GM19438 (cell line): ENCODE data around the gene CDADC1.
"Not testable (repeated sequence)": the region's sequence is repeated elsewhere in the genome, so short reads cannot be mapped to it uniquely, and the experiment has no call there.

Experiments
- ATAC-seq: cut with Tn5 transposase; IDR thresholded peaks from one replicate; pipeline ENCODE4 v1.9.1; 2021; ENCODE audit warnings: low read depth; ENCODE audit not compliant: unreplicated experiment

Gene CDADC1

DNA sequence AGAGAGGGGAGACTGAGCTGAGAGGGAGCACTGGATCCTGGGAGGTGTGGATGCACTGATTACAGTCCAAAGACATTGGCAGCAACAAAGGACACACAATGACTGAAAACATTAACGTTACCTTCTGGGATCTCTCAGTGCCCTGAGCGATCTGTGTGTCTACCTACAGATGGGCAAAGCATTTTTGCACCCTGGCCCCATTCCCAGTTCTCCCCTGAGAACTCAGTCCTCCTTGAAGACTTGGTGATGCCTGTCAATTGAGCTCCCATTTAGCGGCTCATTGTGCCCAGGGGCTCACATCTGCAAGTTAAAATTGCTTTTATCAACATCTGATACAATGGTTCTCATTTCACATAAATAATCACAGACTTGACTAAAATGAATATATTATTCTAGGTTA, 62.5 kb downstream of the CDADC1 start:
- ATAC-seq: no peak

DNA sequence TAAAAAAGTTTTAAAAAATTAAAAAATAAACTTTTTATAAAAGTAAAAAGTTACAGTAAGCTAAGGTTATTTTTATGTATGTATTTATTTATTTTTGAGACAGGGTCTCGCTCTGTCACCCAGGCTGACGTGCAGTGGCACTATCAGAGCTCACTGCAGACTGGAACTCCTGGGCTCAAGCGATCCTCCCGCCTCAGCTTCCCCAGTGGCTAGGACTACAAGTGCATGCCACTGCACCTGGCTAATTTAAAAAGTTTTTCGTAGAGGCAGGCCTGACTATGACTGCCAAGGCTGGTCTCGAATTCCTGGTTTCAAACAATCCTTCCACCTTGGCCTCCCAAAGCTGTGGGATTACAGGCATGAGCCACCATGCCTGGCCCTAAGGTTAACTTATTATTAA, 64.1 kb downstream of the CDADC1 start:
- no peak for ATAC-seq

DNA sequence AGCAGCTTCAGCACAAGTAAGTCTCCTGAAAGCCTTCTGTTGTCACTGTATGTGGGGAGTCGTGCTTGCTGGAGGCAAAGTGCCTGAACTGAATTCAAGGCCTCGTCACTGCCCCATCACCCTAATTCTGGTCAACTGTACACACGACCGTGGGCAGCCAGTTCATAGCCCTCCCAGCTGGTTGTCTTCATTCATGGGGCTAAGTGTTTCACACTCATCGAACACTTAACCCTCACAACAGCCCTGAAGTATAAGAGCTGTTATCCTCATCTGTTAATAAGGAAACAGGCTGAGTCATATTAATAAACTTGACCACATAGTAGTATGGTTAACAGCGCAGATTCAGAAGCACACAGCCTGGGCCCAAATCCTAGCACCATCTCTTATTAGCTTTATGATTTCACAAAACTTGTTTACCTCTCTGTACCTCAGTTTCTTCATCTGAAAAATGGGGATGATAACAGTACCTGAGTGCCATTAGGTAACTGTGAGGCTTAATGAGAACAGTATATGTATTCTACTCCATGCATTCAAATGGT, 66.7 kb downstream of the CDADC1 start:
- ATAC-seq: no peak

DNA sequence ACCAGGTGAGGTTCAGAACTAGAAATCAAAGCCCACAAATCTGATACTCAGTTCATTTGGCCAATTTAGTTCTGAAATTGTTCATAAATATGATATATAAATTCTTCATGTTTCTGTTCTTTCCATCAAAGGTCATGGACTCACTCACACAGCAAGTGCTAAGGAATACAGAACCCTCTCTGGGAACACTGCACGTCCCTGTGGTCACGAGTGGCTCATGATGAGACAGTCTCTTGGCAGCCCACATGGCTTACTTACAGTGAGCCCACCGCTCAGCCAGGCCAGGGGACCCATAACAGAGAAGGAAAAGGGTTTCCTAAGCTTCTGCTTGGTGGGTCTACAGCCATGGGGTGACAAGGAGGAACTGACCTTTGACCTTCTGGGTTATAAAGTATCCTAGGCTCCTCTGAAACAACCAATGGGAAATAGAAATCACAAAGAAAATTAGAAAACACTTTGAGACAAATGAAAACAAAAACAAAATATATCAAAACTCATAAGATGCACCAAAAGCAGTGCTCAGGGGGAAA, 67.4 kb downstream of the CDADC1 start:
- ATAC-seq: no peak

DNA sequence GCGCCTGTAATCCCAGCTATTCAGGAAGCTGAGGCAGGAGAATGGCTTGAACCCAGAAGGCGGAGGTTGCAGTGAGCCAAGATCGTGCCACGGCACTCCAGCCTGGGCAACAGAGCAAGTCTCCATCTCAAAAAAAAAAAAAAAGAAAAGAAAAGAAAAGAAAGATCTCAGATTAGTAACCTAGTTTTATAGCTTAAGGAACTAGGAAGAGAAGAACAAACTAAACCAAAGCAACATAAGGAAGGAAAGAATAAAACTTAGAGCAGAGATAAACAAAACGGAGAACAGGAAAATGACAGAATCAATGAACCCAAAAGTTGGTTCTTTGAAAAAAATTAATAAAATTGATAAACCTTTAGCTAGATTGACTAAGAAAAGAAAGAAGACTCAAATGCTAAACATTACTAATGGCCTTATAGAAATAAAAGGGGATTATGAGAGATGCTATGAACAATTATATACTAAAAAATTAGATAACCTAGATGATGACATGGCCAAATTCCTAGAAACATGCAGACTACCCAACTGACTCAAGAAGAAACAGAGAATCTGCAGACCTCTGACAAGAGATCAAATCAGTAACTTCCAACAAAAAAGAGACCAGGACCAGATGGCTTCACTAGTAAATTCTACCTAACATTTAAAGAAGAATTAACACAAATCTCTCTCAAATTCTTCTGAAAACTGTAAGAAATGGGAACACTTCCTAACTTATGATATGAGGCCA, 68.2 kb downstream of the CDADC1 start:
- ATAC-seq: no peak

DNA sequence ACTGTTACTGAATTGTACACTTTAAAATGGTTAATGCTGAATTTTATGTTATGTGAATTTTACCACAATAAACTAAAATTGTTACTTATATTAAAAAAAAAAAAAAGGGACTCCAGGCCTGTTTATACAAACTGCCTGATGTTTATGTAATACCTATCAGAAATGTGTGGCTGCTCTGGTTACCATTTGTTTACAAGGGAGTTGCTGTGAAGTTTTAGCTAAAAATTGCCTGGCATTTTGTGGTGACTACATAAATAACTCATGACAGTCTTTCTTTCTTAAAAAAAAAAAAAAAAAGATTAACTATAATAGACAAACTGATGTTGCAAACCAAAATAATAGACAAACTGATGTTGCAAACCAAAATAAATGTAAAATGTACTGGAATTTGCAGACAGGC, 71.8 kb downstream of the CDADC1 start:
- ATAC-seq: no peak

DNA sequence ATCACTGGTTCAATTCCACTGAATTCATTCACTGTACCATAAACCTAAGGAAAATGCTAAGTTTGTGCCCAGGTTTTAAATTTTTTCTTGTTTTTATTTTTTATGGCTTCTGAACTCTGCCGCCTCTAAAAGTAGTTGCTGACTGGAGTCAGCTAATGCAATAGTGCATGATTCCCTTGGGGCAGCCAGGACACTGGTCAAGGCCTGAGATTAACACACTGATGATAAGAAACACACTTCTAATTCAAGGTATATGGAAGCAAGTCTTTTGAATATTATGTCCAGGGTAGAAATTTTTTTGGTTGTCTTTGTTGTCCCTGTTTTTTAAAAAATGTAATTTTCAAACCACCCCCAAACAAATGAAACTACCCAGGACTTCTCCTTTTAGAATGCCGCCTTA, 72.2 kb downstream of the CDADC1 start:
- ATAC-seq: no peak

DNA sequence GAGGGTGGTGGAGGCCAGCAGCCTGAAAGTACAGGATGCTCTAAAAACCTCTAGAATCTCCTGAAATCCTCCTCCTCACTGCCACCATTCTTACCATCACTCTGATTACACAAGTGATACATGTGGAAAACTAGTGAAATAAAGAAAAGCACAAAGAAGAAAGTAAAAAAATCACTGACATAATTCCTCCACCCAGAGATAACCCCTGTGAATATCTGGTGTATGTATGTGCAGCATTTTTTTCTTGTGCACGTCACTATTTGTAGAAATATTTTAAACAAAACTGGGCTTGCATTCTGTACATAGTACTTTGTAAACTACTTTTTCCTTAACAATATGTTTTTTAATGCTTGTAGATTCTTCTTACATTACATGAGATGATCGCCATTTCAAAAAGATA, 73.2 kb downstream of the CDADC1 start:
- no peak for ATAC-seq

DNA sequence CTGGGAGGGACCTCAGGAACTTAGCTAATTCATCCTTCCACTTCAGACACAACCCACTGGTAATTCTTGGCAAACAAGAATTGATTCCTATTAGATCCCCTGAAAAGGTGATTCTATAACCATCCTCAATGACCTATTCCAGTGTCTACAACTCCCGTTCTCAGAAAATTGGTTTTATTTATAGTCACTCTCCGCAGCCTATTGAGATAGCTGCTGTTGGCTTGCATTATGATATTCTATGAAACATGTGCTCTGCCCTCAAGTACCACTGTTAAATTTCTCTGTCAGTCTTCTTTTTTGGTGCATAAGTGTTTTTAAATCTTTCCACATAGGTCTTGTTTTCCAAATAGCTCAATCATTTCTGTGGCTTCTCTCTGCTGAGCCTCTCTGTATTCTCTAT, 75.0 kb downstream of the CDADC1 start:
- ATAC-seq: no peak

DNA sequence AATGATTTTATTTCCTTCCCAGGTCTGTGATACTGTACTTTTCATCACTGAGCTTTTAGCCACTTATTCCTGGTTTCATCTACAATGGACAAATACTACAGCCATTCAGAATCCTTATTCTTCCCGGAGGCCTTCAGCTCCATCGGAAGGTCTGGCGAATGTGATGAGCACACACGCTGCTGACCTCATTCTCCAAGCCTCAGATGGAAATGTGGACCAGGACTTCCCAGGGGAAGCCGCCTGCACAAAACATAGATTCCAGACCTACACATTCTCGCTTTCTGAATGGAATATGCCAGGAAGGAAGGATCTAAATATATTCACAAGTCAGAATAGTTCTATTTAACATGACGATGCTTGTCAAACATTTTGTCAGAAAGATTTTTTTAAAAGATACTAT, 75.6 kb downstream of the CDADC1 start:
- ATAC-seq: no peak

DNA sequence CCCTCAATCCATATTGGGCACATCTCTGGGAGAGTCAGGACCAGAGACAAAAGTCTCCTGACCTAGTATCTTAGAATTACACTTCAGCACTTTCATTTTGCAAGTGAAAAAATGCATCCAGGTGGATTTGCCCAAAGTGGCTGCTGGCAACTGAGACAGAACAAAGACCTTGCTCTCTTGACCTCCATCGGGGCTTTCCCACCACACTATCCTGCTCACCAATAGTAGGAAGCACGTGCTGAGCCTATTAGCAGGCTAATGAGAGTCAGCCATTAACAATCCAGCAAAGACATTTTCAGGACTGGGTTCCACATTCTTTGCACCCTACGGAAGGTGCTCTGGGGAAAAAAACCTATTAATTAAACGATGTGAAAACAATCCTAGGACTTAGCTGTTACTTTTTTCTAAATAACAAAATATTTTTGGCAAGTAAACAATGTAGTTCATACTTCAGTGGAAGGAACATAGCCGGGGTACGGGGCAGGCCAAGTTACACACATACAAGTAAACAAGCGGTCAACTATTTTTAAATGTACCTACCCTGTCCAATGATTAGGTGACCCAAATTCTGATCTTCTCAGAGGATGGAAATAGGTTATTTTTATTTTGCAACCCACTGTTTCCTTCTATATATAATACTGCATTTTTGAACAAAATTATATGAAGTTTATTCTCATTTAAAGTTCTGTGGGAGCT, 78.6 kb downstream of the CDADC1 start:
- no peak for ATAC-seq

DNA sequence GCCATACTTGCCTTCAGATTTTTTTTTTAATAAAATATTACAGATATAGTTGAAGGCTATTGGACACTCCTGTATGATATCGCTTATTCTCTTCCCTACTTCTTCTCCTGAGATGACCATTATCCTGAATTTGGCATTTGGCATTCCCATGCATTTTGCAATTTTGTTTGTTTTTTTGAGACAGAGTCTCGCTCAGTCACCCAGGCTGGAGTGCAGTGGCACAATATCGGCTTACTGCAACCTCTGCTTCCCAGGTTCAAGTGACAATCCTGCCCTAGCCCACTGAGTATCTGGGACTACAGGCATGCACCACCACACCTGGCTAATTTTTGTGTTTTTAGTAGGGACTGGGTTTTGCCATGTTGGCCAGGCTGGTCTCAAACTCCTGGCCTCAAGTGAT, 79.4 kb downstream of the CDADC1 start:
- not testable (repeated sequence) for ATAC-seq

DNA sequence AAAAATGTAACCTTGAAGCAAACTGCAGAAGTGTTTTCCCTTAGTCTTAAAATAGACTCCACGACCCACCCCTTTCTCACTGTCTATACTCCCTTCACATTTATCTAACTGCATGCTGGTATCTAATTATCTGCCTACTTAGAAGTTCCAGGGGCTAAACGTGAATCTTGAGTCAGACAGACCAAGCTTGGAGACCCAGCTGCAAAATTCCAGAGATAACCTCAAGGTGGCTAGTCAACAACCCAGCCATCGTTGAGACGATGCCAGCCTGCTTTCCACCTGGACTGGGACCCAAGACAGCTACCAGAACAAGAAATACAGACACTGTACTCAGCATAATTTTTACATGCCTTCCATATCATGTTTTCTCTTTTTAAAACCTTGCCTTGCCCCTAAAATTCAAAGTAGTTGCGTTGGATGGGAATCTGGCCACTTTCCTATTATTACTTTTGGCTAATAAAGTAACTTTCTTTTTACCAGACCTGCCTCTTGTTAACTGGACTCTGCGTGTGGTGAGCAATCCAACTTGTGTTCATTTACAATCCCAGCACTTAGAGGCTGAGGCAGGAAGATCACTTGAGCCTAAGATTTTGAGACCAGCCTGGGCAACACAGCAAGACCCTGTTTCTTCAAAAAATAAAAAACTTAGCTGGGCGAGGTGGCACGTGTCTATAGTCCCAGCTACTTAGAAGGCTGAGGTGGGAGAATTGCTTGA, 82.3 kb downstream of the CDADC1 start:
- no peak for ATAC-seq

DNA sequence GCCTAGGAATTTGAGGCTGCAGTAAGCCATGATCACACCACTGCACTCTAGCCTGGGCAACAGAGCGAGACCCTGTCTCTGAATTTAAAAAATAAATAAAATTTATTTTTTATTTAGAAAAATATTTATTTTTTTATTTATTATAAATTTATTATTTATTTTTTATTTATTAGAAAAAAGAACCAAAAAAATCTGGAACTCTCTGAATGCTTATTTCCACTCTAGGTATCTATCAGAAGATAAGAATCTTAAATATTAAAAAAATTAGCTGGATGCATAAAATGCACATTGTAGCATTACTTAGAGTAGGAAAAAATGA, 82.8 kb downstream of the CDADC1 start:
- no peak for ATAC-seq

DNA sequence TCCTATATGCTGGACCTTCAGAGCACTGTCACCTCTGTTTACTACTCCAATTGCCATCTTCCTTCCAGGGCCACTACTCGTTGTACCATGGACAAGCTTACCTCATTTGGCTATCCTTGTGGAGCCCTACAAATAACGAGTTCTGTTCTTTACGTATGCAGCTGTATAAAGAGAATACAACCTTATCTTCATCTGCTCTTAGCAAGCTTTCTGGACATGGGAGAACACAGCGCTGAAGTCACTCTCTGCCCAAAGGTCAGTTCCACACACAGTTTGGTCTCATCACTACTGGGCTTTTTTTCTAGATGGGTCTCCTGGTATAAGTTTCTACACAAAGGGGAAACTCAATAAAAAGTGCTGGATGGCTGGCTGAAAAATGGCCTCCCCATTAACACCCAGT, 88.9 kb downstream of the CDADC1 start:
- no peak for ATAC-seq

DNA sequence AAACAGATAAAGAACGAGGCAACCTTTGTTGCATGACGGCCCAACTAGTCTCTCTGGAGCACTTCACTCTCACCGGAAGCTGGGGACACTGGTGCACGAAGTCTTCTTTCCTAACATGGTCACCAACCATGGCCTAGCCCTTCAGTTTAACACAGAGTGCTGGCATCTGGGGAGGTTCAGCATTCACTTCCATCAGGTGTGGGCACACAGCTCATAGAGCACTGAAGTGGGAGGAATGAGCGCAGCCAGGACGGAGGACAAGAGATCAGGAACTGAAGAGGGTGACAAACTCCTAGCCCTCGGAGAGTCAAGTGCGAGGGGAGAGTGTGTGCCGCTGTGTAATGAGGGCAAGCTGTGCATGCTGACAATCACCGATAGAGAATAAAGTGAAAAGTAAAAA, 92.4 kb downstream of the CDADC1 start:
- no peak for ATAC-seq

DNA sequence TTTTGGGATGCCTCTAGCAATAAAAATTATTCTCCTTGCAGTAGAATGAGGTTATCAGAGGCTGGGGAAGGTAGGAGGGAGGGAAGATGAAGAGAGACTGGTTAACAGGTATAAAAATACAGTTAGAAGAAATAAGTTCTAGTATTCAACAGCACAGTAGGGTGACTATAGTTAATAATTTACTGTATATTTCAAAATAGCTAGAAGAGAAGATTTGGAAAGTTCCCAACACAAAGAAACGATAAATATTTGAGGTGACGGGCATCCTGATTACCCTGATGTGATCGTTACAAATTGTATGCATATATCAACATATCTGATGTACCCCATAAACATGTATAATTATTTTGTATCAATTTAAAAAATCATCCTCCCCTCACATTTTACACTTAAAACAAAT, 93.8 kb downstream of the CDADC1 start:
- ATAC-seq: no peak

DNA sequence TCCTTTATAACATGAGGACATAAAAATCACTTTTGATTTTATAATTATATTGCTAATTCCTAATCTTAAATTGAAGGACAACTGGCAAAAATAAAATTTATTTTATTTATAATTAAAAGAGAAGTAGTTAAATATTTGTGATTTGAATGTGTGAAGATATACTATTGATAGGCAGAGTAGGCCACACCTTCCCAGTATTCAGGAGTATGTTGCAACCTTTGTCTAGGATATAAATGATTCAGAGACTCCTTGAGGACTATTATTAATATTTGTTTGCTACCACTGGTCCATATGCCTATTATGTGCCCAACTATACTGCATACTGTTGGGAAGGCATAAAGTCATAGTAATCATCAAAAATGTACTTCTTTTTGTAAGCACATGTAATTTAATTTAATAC, 94.2 kb downstream of the CDADC1 start:
- no peak for ATAC-seq

DNA sequence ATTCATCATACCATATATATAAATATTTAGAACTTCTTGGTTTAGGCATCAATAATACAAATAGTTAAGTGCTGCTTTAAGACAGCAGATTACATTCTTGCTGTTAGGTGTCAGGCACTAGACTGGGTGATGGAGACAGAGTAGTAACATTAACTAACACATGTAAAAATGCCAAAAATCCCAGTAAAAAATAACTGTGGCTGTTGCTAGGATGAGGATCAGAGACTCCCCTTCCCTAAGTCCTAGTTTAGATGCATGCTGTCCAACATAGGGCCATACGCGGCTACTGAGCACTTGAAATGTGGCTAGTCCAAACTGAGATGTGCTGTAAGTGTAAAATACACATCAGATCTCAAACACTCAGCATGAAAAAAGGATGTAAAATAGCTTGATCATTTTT, 94.7 kb downstream of the CDADC1 start:
- ATAC-seq: no peak
